HG03342 (cell line): ENCODE data around the gene SKAP1.

Experiments used
- ATAC-seq: cut with Tn5 transposase; IDR thresholded peaks from one replicate; pipeline ENCODE4 v1.9.1; 2021; ENCODE audit warnings: mild to moderate bottlenecking, moderate library complexity; ENCODE audit not compliant: unreplicated experiment

Gene SKAP1

DNA sequence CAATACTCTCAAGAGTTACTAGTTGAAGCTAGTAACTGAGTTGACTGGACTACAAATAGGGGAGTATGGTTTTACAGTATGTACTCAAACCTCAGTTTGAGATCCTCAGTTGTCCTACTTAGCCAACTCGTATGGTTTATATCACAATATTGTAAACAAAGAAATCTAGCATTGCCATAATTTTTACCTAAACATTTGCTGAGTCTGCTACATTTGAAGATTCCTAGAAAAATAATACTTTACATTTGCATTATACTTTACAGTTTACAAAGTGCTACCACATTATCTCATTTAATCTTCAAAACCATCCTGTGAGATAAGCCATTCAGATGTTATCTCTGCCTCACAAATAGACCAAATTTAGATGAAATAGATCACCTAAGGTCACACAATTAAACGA, 345.1 kb downstream of the SKAP1 start:
- no peak for ATAC-seq
